B cell (primary cell): ENCODE data around the gene MROH9. TPM values are rescaled to one million over a fixed set of nuclear protein-coding genes. Genes with fewer than 3 reads are reported as not detected.

Source experiments
- ATAC-seq: fragments of 200-7000 bp; cut with Tn5 transposase; one replicate; pipeline ENCODE4 v1.10.0; 2021; ENCODE audit warnings: low read depth, mild to moderate bottlenecking, moderate number of reproducible peaks, moderate library complexity
- CTCF ChIA-PET: fragments of 350-600 bp; sonication (Branson Sonifier 250); formaldehyde crosslinking; loops from one replicate; lab custom pipeline; 2021; ENCODE audit warnings: antibody characterized with exemption, inconsistent platforms; lab: Charles Lee
- POLR2A ChIA-PET: fragments of 350-600 bp; sonication (Branson Sonifier 250); formaldehyde crosslinking; loops from one replicate; lab custom pipeline; 2021; ENCODE audit warnings: antibody characterized with exemption; lab: Charles Lee
- DNase-seq: peaks from one replicate; pipeline ENCODE4 v3.0.0; 2013
- H2AFZ ChIP-seq: 2 replicates; pipeline ENCODE4 v1.6.1; 2012; ENCODE audit warnings: mild to moderate bottlenecking, low read depth, low read length; ENCODE audit not compliant: insufficient read depth, poor library complexity, severe bottlenecking
- H3K27ac ChIP-seq, 2 donors: 1 replicate in 1 of 2; 2 replicates in 1 of 2; pipeline ENCODE4 v1.5.1; 2012 to 2013; ENCODE audit warnings: low read length in 2 of 2, mild to moderate bottlenecking in 2 of 2, moderate library complexity in 1 of 2
- H3K27me3 ChIP-seq, 4 experiments: fragments of 200-600 bp in 1 of 4; sonication (generic) in 1 of 4; replicated peaks in 1 of 4; 1 replicate in 2 of 4; 2 replicates in 2 of 4; pipeline versions ENCODE4 v1.6.1 to v1.7.0; 2013 to 2016; ENCODE audit warnings: low read length in 3 of 4, mild to moderate bottlenecking in 2 of 4, mixed read lengths in 1 of 4, moderate library complexity in 1 of 4; ENCODE audit not compliant: insufficient read depth in 4 of 4, control insufficient read depth in 3 of 4; ENCODE audit errors: control extremely low read depth in 1 of 4
- H3K36me3 ChIP-seq, 2 experiments: replicated peaks in 1 of 2; 1 replicate in 1 of 2; 2 replicates in 1 of 2; pipeline versions ENCODE4 v1.6.1 to v1.7.1; 2013; ENCODE audit warnings: low read length in 1 of 2; ENCODE audit not compliant: insufficient read depth in 2 of 2, control insufficient read depth in 1 of 2; ENCODE audit errors: control extremely low read depth in 1 of 2, extremely low read depth in 1 of 2
- H3K4me1 ChIP-seq, 2 donors: fragments of 200-600 bp in 1 of 2; sonication (generic) in 1 of 2; 1 replicate in 1 of 2; 2 replicates in 1 of 2; pipeline versions ENCODE4 v1.5.1 to v1.6.1; 2013 to 2017; ENCODE audit warnings: low read length in 2 of 2; ENCODE audit not compliant: control insufficient read depth in 2 of 2, insufficient read depth in 2 of 2
- H3K4me2 ChIP-seq: replicated peaks from 2 replicates; pipeline ENCODE3; 2012; ENCODE audit warnings: mild to moderate bottlenecking, low read depth, low read length; ENCODE audit not compliant: poor library complexity, severe bottlenecking
- H3K4me3 ChIP-seq, 5 experiments: fragments of 200-600 bp in 1 of 5; sonication (generic) in 1 of 5; 1 replicate in 3 of 5; 2 replicates in 2 of 5; pipeline versions ENCODE4 v1.5.1 to v1.7.0; 2011 to 2016; ENCODE audit warnings: low read length in 4 of 5, mild to moderate bottlenecking in 4 of 5, low read depth in 2 of 5, control low read depth in 1 of 5, moderate library complexity in 1 of 5; ENCODE audit not compliant: insufficient read depth in 1 of 5; ENCODE audit errors: control extremely low read depth in 1 of 5, extremely low read depth in 1 of 5
- H3K79me2 ChIP-seq: fragments of 200-600 bp; sonication (generic); one replicate; pipeline ENCODE4 v1.6.0; 2016; ENCODE audit warnings: low read length; ENCODE audit not compliant: control insufficient read depth, insufficient read depth
- H3K9ac ChIP-seq: fragments of 200-600 bp; sonication (generic); 2 replicates; pipeline ENCODE4 v1.6.1; 2017; ENCODE audit warnings: mild to moderate bottlenecking, low read length, moderate library complexity
- H3K9me3 ChIP-seq, 3 donors: one replicate each; pipeline versions ENCODE4 v1.6.1 to v1.7.1; 2013; ENCODE audit warnings: low read length in 2 of 3; ENCODE audit not compliant: control insufficient read depth in 2 of 3, insufficient read depth in 1 of 3; ENCODE audit errors: control extremely low read depth in 1 of 3
- H4K20me1 ChIP-seq: 2 replicates; pipeline ENCODE4 v1.6.0; 2012; ENCODE audit warnings: mild to moderate bottlenecking, low read length; ENCODE audit not compliant: insufficient read depth, control insufficient read depth, poor library complexity, severe bottlenecking
- H3K27ac Mint-ChIP-seq: one replicate; pipeline ENCODE4 v1.8.0; 2021; ENCODE audit warnings: mixed read lengths
- H3K27me3 Mint-ChIP-seq: one replicate; pipeline ENCODE4 v1.8.0; 2021; ENCODE audit warnings: mixed read lengths
- H3K4me1 Mint-ChIP-seq: one replicate; pipeline ENCODE4 v1.8.0; 2021; ENCODE audit warnings: mixed read lengths
- H3K4me3 Mint-ChIP-seq: one replicate; pipeline ENCODE4 v1.8.0; 2021; ENCODE audit warnings: mixed read lengths
- H3K9me3 Mint-ChIP-seq: one replicate; pipeline ENCODE4 v1.8.0; 2022; ENCODE audit warnings: mixed read lengths; ENCODE audit not compliant: insufficient read depth
- EZH2 ChIP-seq: IDR thresholded peaks from 2 replicates; pipeline ENCODE4 v1.6.1; 2012; ENCODE audit warnings: borderline replicate concordance, low read depth, mild to moderate bottlenecking, moderate library complexity, low read length; ENCODE audit not compliant: insufficient read depth, poor library complexity, severe bottlenecking
- WGBS: methylation state at CpG from one replicate; pipeline ENCODE4 v1.1.5; 2013; ENCODE audit warnings: missing lambda C conversion rate; ENCODE audit not compliant: insufficient coverage; 5-methylcytosine and 5-hydroxymethylcytosine counted together
- intact Hi-C: fragments of 100-400 bp; cut with micrococcal nuclease; formaldehyde crosslinking; loops from one replicate; pipeline ENCODE4 v1.10.0; 2022
- polyA plus RNA-seq: library from polyadenylated mRNA; depleted of rRNA; stranded (reverse); fragments of >200 nt; gene quantifications from 2 replicates; pipeline ENCODE4 v1.2.3, GENCODE V29; 2012
- total RNA-seq, 2 donors: library from RNA; stranded (reverse); fragments of 120-200 nt in 1 of 2; gene quantifications; 1 replicate in 1 of 2; 2 replicates in 1 of 2; pipeline versions ENCODE4 v1.2.3 to v1.2.4, GENCODE V29; 2013 to 2022
- TF ChIP-seq, protein P1 (sequence below): fragments of 200-600 bp; IDR thresholded peaks from one replicate; pipeline ENCODE4 v1.8.0; 2022; ENCODE audit warnings: antibody characterized with exemption, mild to moderate bottlenecking

MROH9 gene
- total and polyA plus RNA-seq, 2 donors (not counting 1 experiment from before 2014, with no cell fraction given) = not detected

GRCh38 chr1:171037626-171038025 lies 102.3 kb downstream of the MROH9 start:
- H3K79me2 ChIP-seq = no peaks in the 10 kb centered on the region
- H3K9me3 ChIP-seq = peaks cover 0 to 8% (median 0%) of the 10 kb centered on the region in 3 donors
- no peak overlapping the region for H3K9ac ChIP-seq
- peaks cover 0 to 2% (median 0%) of the 10 kb centered on the region in 4 experiments for H3K27me3 ChIP-seq
- H4K20me1 ChIP-seq = no peaks in the 10 kb centered on the region
- ChIA-PET POLR2A (no interaction called here), CTCF (no interaction called here)
- TF ChIP-seq, protein P1, sequence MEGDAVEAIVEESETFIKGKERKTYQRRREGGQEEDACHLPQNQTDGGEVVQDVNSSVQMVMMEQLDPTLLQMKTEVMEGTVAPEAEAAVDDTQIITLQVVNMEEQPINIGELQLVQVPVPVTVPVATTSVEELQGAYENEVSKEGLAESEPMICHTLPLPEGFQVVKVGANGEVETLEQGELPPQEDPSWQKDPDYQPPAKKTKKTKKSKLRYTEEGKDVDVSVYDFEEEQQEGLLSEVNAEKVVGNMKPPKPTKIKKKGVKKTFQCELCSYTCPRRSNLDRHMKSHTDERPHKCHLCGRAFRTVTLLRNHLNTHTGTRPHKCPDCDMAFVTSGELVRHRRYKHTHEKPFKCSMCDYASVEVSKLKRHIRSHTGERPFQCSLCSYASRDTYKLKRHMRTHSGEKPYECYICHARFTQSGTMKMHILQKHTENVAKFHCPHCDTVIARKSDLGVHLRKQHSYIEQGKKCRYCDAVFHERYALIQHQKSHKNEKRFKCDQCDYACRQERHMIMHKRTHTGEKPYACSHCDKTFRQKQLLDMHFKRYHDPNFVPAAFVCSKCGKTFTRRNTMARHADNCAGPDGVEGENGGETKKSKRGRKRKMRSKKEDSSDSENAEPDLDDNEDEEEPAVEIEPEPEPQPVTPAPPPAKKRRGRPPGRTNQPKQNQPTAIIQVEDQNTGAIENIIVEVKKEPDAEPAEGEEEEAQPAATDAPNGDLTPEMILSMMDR = no peak
- no peak for TF ChIP-seq EZH2
- H3K4me1 ChIP-seq = no peaks in the 10 kb centered on the region
- DNase-seq (no peak), ATAC-seq (no peak)
- no peak overlapping the region for H2AFZ ChIP-seq
- Mint-ChIP-seq H3K27me3 (no peaks in the 10 kb centered on the region), H3K4me3 (no peak overlapping the region), H3K4me1 (no peaks in the 10 kb centered on the region), H3K27ac (no peak overlapping the region), H3K9me3 (no peaks in the 10 kb centered on the region)
- no peaks in the 10 kb centered on the region for H3K36me3 ChIP-seq
- H3K27ac ChIP-seq = no peak overlapping the region
- intact Hi-C loops = no loop called here
- no peak overlapping the region for H3K4me3 ChIP-seq
- no peak overlapping the region for H3K4me2 ChIP-seq
- whole genome bisulfite sequencing = no CpG with 5 or more reads among the region's 1 CpG

GRCh38 chr1:171038284-171038683 lies 103.0 kb downstream of the MROH9 start:
- Mint-ChIP-seq H3K9me3 (peaks cover 3% of the 10 kb centered on the region), H3K27ac (no peak overlapping the region), H3K4me1 (no peaks in the 10 kb centered on the region), H3K4me3 (no peak overlapping the region), H3K27me3 (no peaks in the 10 kb centered on the region)
- Histone ChIP-seq H3K4me3 (no peak overlapping the region), H3K36me3 (no peaks in the 10 kb centered on the region), H3K9me3 (peaks cover 0 to 2% (median 0%) of the 10 kb centered on the region in 3 donors), H3K9ac (no peak overlapping the region), H3K4me1 (no peaks in the 10 kb centered on the region), H3K79me2 (no peaks in the 10 kb centered on the region), H2AFZ (no peak overlapping the region), H3K27ac (no peak overlapping the region), H3K4me2 (no peak overlapping the region), H4K20me1 (no peaks in the 10 kb centered on the region), H3K27me3 (peaks cover 0 to 2% (median 0%) of the 10 kb centered on the region in 4 experiments)
- ChIA-PET CTCF (interaction anchor here (0.6 kb wide), 1 partner anchor 37 kb away, joined by 4 read pairs; no protein-coding TSS in a partner anchor), POLR2A (no interaction called here)
- ATAC-seq = no peak
- no peak for DNase-seq
- TF ChIP-seq, protein P1 = no peak
- TF ChIP-seq EZH2 = no peak
- intact Hi-C loops = no loop called here
